Transverse colon (tissue), 4 donors: Measurements from ENCODE around the gene SSUH2.

Experiments
- CTCF ChIP-seq, 5 experiments: fragments of 200-600 bp in 3 of 5; fragments of 450-650 bp in 2 of 5; sonication (generic) in 3 of 5; IDR thresholded peaks; 1 replicate in 2 of 5; 2 replicates in 3 of 5; pipeline ENCODE4 v1.5.1; 2016 to 2017; ENCODE audit warnings: antibody characterized with exemption in 5 of 5, inconsistent platforms in 3 of 5, mild to moderate bottlenecking in 2 of 5, moderate library complexity in 1 of 5
- POLR2AphosphoS5 ChIP-seq, 3 donors: sonication (generic); formaldehyde crosslinking; IDR thresholded peaks; one replicate each; pipeline ENCODE4 v1.6.1; 2016; ENCODE audit warnings: antibody characterized with exemption in 3 of 3

DNA sequence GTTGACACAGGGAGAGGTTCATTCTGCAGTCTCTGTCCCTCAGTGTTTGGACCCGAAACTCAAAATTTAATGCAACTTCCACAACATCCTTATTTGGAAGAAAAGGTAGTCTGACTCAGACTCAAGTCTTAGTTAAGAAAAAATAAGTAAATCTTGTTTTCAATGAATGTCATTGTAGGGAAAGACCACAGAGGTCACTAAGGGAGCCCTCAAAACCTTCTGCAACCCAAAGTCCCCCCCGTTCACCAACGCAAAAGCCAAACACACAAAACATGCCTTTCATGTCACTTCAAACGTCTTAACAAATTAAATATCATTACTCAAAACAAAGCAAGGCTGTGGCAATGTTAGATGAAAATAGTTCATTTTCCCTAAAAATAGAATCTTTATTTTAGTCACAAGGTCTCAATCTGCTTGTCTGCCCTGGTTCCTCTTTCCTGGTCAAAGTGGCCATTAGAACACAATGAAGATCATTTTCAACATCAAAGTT is 20.9 kb upstream of the SSUH2 start:
- no peak for TF ChIP-seq CTCF (IDR thresholded peaks at IDR 0.05)
- TF ChIP-seq POLR2AphosphoS5 (IDR thresholded peaks at IDR 0.05): no peak
